Measurements from ENCODE around the gene DNTT.

The DNTT gene

DNA sequence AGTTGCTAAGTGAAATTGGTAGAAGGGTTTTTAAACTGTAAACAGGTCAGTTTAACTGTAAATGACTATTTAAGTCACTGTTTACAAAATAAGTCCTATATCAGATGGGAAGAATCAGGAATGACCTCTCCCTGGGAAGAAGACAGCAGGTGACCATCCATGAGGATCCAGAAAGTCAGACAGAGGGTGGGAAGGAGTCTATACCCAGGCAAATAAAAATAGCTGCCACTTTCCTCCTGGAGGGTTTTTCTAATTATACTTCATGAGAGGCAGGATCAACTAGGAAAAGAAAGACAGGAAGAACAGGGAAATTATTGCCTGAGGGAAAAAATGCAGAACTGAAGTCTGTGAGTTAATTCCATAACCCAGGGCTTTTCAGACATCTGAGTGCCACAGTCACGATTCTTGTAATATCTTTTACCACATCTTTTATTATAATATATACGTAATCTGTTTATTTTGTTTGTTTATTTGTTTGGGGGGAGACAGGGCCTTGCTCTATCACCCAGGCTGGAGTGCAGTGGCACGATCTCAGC lies 7.0 kb downstream of the DNTT start:
- DNase-seq = no peak

DNA sequence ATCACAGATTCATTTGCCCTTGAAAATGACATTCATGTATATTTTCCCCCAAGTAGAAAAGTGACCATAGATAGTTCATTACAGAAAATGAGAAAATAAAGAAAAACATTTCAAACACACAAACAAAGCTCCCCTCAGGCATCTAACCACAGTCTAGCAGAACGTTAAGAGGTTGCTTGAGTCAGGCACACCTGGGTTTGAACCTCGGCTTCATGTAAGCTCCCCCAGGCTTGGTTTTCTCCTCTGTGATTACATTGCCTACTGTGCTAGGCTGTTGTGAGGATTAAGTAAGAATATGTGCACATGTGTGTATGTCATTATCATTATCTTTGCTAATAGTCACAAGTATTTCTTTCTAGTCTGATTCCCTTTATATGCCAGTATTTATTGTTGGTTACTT lies 9.1 kb downstream of the DNTT start:
- DNase-seq = no peak

DNA sequence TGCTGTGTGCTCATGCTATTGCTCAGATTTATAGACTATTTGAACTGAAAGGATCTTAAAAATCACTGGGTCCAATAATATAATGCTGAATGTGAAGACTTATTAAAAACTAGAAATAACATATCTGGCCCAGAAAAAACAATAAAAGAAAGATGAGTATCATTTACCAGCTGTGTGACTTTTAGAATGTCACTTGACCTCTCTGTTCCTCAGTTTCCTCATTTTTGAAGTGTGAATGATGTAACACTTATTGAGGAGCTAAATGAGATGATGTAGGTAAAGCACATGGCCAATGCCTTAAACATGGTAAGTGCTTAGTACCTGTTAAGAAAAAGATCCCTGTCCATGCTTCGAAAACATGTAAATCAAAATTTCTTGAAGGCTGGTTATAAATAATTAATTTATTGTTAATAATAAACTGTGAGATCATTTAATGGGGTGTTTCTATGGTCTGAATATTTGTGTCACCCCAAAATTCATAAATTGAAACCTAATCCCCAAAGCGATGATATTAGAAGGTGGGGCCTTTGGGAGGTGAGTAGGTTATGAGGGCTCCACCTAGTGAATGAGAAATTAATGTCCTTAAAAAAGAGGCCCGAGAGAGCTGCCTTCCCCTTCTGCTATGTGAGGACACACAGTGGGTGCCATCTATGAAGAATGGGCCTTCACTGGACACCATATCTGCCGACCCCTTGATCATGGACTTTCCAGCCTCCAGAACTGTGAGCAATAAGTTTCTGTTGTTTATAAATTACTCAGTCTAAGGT lies 13.0 kb downstream of the DNTT start:
- no peak for DNase-seq

DNA sequence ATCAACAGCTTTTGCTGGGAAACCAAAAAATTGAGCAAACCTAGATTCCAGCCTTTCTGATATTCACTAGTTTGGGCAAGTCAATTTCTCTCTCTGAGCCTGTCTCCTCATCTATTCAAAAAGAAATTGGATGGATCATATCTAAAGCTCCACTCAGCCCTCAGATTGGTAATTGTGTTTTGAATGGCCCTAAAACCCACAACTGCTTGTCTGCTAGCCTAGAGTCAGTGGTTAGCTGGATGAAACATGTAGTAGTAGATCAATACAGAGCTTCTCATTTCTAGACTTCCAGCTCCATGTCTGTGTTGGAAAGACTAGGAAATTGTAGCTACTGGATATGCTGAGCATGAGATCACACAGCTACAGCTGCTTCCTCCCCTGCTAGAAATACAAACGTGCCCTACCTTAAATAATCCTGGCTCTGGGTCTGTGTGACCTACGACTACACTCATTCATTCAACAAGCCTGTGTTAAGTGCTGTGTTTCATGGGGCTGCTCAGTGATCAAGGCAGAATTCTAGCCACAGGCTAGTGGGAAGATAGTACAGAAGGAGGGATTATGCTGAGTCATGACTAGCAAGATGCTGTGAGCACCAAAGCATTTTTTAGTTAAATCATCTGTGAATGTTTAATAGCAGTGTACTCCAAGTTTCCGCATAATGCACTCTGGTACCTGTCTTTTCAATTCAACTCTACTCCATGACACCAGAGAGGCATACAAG lies 15.7 kb downstream of the DNTT start:
- DNase-seq = no peak

DNA sequence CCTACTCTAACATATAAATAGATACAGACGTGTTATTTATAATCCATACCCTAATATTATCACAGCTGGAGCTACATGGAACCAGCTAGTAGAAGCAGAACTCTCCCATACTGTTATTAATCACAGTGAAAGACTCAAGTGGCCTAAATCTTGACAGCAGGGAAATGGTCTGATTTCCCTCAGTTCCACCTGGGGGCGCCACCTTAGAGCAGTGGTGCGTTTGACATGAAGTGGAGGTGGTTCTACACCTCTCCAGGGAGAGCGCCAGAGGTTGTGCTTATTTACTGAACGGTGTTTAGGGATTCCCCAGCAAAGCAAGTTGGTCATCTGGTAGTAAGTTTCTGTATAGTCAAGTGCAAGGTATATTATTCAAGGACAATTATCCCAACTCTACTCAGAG lies 17.6 kb downstream of the DNTT start:
- no peak for DNase-seq

DNA sequence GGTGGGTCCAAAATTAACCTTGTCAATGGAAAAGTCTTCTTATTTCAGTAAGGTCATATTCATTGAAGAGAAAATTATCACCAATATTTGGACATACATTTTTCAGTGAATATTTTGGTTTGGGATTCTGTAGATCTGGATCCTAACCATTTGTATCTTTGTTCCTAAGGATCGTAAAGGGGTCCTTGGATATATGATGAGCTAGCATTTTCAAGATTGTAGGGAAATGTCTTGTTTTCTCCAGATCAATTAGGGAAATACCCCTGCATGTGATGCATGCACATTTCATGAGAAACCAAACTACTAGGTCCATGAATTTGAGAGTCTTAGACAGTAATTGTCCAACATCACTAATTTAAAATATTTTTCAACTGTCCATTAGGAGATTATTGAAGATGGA lies 18.0 kb downstream of the DNTT start:
- DNase-seq = no peak

DNA sequence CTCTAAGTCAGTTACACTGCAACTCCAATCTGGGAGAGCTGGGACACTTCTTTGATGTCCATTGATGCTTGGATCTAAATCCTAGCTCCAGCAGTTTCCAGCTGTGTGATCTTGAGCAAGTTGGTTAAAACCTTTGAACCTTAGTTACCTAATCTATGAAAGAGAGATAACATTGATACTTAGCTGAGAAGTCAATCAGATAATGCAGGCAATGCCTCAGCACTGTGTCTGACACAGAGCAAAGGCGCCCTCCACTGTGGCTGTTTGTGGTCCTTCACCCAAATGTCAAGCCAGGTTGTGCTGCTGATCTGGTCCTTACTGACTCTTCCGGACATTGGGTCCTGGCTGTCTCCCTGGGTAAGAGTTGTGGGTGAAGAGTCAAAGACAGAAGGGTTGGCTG lies 20.2 kb downstream of the DNTT start:
- DNase-seq = no peak

DNA sequence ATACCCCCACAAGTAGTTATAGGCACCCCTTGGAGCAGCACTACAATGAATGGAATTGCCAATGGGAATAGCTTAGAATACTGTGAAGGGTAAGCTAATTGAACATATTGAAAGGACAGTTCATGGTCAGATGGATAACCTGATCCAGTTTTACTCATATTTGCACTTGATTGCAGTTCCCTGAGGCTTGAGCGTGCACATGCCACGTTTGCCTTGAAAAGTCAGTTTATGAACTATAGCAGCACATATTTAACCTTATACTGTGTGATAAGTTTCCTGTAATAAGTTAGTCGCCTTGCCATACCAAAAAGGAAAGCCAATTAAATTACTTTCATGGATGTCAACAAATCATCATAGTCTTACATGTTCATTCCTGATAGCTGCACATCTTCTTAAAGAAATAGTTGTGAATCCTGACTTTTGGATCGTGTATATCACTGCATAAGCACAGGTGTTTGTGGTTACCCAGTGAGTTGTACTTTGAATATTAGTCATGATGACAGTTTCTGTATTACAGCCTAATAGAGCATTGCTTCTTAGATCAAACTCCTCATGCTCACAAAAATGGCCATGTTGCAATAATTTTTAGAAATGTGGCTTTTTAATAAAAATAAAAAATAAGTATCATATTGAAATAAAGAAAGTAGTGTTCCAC lies 21.6 kb downstream of the DNTT start:
- no peak for DNase-seq

DNA sequence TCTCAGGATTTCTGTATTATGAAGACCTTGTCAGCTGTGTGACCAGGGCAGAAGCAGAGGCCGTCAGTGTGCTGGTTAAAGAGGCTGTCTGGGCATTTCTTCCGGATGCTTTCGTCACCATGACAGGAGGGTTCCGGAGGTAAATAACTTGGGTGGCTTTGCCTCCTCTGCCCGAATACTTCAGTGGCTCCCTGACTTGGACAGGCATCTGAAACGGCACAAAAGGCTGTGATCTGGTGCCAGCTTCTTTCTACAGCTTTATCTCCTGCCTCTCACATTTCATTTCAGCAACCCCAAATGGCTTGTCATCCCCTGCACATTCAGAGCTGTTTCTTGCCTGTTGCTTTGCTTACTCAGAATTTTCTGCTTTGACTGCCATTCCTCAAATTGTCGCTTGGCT lies 23.2 kb downstream of the DNTT start:
- DNase-seq = no peak

DNA sequence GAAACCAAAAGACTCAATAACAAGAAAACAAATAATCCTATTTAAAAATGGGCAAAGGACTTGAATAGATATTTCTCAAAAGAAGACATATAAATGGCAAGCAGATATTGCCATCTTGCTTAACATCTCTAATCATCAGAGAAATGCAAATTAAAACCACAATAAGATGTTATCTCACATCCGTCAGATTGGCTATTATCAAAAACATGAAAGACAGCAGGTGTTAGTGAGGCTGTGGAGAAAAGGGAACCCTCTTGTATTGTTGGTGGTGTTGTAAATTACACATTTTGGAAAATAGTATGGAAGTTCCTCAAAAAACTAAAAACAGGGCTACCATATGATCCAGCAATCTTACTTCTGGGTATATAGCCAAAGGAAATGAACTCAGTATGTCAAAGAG lies 28.9 kb downstream of the DNTT start:
- DNase-seq = no peak

DNA sequence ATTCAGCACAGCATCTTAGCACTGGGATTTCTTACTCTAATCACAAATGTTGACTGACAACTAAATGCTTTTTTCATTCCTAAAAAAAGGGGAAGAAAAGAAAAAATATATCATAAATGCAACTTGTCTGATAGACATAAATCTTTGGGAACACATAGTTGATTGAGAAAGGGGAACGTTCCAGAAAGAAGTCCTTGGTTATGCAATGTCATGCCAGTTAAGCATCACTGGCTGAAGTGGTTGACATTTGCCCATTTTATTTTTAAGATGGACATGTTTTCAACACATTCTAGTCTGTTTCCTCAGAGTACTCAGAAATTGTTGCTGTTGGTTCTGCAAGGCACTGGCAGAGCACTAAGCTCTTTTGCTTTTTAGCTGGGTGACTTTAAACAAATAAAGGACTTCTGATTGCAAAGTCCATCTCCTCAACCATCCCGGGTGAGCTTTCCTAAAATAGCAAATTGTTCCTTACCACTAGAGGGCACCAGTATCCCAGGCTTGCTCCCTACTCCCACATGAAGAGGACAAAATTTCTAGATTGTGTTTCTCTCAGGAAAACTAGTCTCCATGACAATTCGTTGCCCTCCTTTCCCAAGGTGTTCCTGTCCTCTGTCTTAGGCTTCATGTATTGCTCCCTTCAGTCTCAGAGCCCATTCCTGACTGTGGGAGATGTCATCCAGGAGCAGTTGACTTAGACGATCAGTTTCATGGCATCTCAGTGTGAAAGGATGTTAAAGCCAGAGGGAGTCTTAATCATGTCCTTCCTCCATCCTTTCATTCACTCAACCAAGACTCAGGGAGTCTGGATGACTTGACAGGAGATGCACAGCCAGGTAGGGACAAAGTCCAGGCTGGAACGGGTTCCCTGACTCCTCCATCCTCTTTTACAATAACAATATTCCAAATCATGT lies 30.6 kb downstream of the DNTT start:
- DNase-seq = no peak

DNA sequence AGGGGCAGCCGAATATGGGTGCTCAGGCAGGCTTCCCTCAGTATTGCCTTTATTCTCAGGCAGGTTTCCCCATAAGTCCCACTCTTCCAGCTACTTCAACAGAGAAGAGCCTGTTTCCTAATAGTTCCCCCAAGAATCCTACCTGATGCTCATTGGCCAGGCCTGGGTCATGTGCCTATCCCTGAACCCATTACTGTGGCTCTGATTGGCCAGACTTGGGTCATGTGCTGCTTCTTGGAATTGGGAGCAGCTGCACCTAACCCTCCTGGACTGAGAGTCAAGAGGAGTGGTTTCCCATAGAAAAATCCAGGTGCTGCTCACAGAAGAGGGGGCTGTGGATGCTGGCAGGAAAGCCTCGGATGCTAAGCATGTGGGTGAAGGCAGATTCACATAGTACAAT lies 32.9 kb downstream of the DNTT start:
- DNase-seq = no peak

DNA sequence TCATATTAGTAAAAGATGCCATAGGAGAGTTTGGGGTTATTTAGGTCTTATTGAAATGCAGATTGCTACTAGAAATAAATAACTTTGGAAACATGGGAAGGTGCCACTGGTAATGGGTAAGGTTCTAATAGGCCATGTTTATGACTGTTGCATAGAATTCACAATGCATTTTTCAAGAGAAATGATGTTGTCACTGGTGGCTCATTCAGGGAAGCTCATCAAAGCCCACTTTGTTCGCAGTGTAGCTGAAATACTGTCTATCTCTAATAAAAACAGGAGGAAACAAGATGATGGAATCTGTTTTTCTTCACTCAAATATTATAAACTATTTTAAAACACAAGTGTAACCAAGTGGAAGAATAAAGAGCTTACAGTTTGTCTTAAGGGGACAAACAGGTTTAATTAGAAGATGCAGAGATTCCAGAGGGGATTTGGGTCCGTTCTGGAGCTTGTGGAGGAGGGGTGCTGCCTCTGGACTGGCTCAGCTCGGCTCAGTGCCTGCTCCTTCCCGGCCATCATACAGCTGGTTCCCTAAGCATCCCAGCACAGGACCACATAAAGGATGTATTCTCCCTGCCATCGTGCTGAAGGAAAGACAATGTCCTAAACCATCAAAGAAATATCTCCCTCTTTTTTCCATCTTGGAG lies 34.2 kb downstream of the DNTT start:
- no peak for DNase-seq

DNA sequence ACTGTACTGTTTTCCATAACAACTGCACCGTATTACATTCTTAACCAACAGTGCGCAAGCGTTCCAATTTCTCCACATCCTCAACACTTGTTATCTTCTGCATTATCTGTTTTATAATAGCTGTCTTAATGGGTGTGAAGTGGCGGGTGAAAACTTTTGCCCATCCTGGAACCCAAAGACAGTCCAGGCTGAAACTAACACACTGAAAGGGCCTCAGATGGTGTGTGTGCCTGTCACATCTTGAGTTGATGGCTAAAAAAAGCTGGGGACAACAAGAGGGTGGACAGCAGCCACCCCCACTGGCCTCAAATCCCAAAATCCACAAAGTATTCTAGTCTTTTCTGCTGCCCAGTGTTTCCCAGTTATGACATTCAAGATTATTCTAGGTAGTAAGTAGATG lies 35.1 kb downstream of the DNTT start:
- no peak for DNase-seq

DNA sequence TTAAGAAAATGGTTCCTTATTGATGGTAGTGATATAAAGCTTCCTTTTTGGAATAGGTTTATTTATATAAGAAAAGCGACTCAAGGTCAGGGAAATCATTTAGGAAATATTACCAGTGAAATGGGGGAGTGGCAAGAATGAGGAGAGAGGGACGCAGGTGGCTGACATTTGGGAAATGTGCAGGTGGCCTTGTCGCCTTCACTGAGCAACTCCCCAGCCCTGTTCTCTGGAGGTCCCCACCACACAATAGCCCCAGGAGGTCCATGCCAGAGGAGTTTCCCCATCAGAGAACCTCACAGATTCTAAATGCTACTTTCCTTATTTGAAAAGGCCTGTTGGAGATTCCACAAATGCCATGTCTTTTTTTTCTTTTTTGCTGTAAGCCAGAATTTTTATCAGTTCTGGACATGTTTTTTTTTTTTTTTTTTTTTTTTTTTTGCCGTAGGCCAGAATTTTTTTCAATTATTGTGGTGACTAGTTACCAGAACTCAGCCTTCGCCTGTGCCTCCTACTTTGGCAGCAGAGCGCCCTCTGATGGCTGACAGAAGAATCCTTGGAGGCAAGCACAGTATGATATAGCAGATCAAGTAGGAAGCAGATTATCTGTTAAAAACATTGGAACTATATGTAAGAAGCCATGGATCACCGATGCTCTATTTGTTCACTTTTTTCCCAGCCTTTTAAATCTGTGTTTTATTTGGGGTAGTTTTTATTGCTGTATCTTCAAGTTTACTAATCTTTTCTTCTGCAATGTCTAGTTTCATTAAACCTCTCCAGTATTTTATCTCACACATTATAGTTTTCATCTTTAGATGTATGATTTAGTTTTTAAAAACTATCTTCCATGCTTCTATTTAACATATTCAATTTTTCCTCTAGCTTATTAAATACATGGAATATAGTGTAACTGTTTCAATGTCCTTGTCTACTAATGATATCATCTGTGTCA lies 36.0 kb downstream of the DNTT start:
- peak; percentile 62 for DNase-seq

DNA sequence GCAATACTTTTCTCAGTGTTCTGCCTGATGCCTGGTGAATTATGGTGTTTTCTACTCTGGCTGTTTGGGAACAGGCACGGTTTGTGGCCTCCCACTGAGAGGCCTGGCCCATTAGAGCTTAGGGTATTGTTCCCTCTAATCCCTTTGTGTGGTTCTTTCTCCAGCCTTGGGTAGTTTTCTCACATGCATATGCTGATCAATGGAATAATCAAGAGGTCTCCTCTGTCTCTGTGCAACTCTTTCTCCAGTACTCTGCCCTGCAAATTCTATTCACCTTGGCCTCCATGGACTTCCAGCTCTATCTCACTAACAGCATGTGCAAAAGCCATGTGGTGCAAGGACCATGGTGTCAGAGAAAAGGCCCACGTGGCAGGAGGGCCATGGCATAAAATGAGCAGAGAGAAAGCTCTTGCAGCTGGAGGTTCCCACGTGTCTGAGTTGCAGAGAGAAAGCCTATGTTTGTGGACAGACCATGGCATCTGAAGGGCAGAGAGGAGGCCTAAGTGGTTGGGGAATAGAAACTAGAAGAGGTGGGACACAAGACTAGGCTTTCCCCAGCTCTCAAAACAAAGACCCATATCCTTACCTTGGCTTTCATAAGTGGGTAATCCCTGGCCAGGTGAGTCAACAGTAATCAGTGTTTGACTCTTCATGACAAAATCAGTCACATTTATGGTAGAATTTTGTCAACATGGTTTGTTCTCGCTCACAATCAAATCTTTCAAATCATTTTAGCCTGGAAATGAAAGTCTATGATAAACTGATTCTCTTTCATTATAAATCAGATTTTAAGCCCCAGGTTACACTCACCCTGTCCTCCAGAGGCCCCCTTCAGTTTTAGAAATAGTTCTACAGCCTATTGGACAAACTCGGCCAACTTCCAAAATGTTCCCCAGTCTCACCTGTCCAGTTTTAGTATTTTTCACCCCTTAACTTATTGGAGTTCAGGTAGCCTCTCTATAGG lies 37.3 kb downstream of the DNTT start:
- no peak for DNase-seq

DNA sequence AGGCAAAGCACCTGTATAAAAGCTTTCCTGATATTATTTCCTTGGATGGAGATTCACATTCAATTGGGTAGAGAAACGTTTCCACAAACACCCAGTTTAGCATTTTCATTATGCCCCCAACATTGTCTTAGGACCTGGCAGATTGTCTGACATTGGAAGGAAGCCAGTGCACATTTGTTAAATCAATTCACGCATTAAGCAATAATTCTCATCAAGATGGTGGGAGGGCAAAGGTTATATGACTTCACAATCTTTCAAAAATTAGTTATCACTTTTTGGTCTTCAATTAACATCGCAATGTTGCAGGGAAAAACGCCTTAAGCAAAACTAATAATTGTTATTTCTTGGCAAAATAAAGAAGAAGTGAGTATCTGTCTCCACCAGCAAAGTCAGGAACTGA lies 38.2 kb downstream of the DNTT start:
- no peak for DNase-seq

DNA sequence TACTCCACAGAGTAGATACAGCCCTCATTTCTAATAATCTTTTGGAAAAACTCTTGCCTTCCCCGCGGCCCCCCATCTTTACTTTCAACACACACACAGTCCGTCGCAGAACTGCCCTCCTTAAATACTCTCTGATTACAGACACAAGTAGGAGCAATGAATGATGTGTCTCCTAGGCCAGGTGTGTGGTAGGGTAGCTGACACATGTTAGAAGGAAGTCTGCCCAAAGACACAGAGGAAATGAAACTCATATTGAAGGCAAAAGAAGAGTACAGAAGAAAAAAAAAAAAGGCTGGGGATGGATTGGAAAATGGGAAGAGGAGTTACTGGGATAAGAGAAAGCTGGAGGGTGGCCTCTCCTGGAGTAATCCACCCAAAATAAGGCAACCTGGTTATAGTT lies 39.9 kb downstream of the DNTT start:
- DNase-seq = no peak

DNA sequence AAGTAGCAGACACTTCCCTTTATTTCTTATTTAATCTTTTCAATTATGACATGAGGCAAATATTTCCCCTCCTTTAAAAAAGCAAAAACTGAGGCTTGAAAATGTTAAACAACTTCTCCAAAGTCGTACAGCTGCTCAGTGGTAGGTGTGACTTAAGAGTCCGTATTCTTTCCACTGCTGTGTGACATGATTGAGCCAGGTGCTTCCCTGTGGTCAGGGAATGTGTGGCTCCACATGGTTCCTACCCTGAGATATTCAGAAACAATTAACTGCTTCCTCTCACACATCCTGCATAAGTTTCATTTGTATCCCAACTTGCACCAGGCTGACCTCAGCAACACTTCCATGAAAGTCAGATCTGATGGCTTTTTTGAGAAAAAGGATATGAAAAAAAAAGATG lies 41.0 kb downstream of the DNTT start:
- DNase-seq = no peak

DNA sequence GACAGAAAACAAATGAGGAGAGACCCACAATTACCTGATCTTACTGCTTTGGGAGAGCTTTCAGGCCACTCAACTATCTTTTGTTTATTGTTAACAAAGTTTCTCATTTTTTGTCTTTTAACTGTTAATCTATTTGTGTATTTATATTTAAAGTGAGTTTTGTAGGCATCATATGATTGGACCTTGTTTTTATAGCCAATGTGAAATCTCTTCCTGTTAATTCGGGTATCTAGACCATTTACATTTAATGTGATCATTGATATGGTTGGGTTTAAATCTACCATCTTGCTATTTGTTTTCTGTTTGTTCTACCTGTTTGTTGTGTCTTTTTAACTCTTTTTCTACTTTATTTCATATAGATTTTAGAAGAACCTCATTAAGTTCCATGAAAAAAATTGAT lies 42.1 kb downstream of the DNTT start:
- no peak for DNase-seq
